ENCODE results near the gene SLC39A1. TPM values are rescaled to one million over a fixed set of nuclear protein-coding genes. Genes with fewer than 3 reads are reported as not detected.

Gene SLC39A1
- total and polyA plus RNA-seq, 9 of the 15 experiments (the other 6 are each of a cell fraction or from before 2014, with no cell fraction given): 9.9 to 81.1 (median 62.7) TPM

DNA sequence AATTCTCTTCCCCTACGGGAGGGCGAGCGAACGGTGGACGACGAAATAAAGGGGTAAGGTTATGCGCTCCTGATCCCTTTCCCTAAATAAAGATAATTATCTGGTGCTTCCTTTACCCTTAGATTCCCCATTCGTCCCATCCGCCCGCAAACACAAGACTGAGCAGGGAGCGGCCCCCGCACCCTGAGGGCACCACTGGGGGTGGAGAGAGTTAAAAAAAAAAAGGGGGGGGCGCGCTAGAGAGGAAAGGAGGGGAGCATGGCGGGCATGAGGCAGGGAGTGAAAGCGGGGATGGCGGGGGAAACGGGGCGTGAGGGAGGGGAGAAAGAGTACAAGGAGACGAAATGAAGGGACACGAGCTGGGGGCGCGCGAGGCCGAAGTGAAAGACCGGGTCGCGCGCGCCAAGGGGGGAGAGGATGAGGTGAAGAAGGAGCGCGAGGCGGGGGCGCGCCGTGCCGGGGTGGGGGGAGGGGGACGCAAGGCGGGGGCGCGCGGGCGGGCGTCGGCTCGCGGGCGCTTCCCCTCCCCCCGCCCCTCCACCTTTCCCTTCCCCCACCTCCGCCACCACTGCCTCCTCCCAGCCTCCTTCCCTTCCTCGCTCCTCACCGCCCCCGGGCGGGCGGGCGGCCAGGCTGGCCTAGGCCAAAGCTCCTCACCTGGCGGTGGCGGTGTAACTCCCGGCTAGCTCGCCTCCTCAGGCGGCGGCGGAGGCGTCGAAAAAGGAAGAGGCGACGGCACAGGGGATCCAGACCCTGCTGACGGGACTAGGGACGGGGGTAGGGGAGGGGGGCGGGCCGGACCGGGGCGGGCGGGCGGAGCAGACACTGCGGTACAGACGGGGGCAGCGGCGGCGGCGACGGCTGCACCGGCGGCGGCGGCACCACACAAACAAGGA is 41.0 kb downstream of the SLC39A1 start (continued):
- TF ChIP-seq BRD4 (IDR thresholded peaks at IDR 0.05) (peak; percentile 65; the same call in 1 of the 2 replicates), FOXK2 (conservative IDR thresholded peaks at IDR 0.05 in 1 of 2, IDR thresholded peaks at IDR 0.05 in 1 of 2; ENCODE audit: low read depth in 2 of 2) (no peak), XRCC4 (IDR thresholded peaks at IDR 0.05; ENCODE audit: extremely low read depth, insufficient read depth, insufficient read length) (no peak), RBFOX2 (IDR thresholded peaks at IDR 0.05; ENCODE audit: low read depth, low read length) (peak; percentile 81), NR2C2 (CRISPR knock-in tag; IDR thresholded peaks at IDR 0.05) (no peak), NR2C2 (tag; IDR thresholded peaks at IDR 0.05) (0 out of 2 replicates have a peak, but pooled peaks have one; percentile 39), SMARCE1 (IDR thresholded peaks at IDR 0.05) (0 out of 2 replicates have a peak, but pooled peaks have one; percentile 54), NEUROD1 (IDR thresholded peaks at IDR 0.05; ENCODE audit: borderline replicate concordance, low read depth, low read length, partially characterized antibody) (no peak), MAFF (IDR thresholded peaks at IDR 0.05; ENCODE audit: low read length) (no peak), MCM7 (IDR thresholded peaks at IDR 0.05) (no peak), MTF1 (CRISPR knock-in tag; IDR thresholded peaks at IDR 0.05; ENCODE audit: borderline replicate concordance) (no peak), PHF21A (IDR thresholded peaks at IDR 0.05; ENCODE audit: borderline replicate concordance, low read depth) (no peak), TFAM (CRISPR knock-in tag; conservative IDR thresholded peaks at IDR 0.05) (no peak), RFX1 (IDR thresholded peaks at IDR 0.05) (no peak), ZKSCAN3 (CRISPR knock-in tag; IDR thresholded peaks at IDR 0.05) (no peak), KLF13 (tag; IDR thresholded peaks at IDR 0.05; ENCODE audit: borderline replicate concordance, low read depth) (no peak), GABPA (tag; conservative IDR thresholded peaks at IDR 0.05; ENCODE audit: low read depth) (0 out of 2 replicates have a peak, but pooled peaks have one; percentile 3)
- TF ChIP-seq, protein P1, sequence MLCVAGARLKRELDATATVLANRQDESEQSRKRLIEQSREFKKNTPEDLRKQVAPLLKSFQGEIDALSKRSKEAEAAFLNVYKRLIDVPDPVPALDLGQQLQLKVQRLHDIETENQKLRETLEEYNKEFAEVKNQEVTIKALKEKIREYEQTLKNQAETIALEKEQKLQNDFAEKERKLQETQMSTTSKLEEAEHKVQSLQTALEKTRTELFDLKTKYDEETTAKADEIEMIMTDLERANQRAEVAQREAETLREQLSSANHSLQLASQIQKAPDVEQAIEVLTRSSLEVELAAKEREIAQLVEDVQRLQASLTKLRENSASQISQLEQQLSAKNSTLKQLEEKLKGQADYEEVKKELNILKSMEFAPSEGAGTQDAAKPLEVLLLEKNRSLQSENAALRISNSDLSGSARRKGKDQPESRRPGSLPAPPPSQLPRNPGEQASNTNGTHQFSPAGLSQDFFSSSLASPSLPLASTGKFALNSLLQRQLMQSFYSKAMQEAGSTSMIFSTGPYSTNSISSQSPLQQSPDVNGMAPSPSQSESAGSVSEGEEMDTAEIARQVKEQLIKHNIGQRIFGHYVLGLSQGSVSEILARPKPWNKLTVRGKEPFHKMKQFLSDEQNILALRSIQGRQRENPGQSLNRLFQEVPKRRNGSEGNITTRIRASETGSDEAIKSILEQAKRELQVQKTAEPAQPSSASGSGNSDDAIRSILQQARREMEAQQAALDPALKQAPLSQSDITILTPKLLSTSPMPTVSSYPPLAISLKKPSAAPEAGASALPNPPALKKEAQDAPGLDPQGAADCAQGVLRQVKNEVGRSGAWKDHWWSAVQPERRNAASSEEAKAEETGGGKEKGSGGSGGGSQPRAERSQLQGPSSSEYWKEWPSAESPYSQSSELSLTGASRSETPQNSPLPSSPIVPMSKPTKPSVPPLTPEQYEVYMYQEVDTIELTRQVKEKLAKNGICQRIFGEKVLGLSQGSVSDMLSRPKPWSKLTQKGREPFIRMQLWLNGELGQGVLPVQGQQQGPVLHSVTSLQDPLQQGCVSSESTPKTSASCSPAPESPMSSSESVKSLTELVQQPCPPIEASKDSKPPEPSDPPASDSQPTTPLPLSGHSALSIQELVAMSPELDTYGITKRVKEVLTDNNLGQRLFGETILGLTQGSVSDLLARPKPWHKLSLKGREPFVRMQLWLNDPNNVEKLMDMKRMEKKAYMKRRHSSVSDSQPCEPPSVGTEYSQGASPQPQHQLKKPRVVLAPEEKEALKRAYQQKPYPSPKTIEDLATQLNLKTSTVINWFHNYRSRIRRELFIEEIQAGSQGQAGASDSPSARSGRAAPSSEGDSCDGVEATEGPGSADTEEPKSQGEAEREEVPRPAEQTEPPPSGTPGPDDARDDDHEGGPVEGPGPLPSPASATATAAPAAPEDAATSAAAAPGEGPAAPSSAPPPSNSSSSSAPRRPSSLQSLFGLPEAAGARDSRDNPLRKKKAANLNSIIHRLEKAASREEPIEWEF (CRISPR knock-in tag; IDR thresholded peaks at IDR 0.05): no peak
- TF ChIP-seq, protein P2, sequence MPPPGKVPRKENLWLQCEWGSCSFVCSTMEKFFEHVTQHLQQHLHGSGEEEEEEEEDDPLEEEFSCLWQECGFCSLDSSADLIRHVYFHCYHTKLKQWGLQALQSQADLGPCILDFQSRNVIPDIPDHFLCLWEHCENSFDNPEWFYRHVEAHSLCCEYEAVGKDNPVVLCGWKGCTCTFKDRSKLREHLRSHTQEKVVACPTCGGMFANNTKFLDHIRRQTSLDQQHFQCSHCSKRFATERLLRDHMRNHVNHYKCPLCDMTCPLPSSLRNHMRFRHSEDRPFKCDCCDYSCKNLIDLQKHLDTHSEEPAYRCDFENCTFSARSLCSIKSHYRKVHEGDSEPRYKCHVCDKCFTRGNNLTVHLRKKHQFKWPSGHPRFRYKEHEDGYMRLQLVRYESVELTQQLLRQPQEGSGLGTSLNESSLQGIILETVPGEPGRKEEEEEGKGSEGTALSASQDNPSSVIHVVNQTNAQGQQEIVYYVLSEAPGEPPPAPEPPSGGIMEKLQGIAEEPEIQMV (tag; conservative IDR thresholded peaks at IDR 0.05; ENCODE audit: low read depth): no peak
- TF ChIP-seq, protein P3, sequence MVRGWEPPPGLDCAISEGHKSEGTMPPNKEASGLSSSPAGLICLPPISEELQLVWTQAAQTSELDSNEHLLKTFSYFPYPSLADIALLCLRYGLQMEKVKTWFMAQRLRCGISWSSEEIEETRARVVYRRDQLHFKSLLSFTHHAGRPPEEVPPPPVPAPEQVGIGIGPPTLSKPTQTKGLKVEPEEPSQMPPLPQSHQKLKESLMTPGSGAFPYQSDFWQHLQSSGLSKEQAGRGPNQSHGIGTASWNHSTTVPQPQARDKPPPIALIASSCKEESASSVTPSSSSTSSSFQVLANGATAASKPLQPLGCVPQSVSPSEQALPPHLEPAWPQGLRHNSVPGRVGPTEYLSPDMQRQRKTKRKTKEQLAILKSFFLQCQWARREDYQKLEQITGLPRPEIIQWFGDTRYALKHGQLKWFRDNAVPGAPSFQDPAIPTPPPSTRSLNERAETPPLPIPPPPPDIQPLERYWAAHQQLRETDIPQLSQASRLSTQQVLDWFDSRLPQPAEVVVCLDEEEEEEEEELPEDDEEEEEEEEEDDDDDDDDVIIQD (CRISPR knock-in tag; IDR thresholded peaks at IDR 0.05): no peak
